GM21786 (cell line): Measurements from ENCODE around the gene PTPRD.
"Not testable (repeated sequence)": the region's sequence is repeated elsewhere in the genome, so short reads cannot be mapped to it uniquely, and the experiment has no call there.

Experiments used
- ATAC-seq: cut with Tn5 transposase; IDR thresholded peaks from one replicate; pipeline ENCODE4 v1.9.1; 2021; ENCODE audit not compliant: unreplicated experiment

PTPRD gene

GRCh38 chr9:9396518-9396917 is 1216.3 kb downstream of the PTPRD start:
- ATAC-seq = no peak

DNA sequence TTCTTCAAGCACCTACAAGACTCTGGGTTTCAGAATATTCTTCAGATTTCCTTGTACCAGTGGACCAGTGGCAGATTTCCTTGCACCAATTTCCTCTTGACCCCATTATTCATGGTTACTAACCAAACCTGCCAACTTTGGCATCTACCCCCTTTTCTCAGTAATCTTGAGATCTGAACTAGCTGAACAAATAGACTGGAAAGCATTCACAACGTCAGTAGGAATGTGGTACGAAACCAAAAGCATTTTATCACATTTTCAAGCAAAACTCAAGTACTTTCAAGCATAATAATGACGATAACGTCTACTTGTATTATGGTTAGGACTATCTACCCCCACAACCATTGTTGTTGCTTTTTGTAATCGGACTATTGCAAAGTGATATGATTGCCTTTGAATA is 1217.3 kb downstream of the PTPRD start:
- ATAC-seq = no peak

DNA sequence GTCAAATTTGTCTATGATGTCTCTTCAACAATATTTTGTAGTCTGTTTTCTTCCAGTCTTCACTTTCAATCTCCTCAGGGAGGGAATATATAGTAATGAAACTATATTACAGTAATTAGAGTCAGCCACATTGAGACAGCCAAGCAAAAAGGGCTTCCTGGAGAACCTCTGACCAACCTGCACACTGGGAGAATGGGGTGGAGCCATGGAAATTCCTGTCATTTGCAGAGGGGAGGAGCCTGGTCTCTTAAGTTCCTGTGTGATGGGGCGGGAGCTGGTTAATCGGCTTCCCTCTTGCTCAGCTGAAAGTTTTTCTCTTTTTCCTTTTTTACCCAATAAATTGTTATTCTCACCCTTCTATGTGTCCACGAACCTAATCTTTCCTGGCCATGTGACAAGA is 1220.0 kb downstream of the PTPRD start:
- no peak for ATAC-seq

DNA sequence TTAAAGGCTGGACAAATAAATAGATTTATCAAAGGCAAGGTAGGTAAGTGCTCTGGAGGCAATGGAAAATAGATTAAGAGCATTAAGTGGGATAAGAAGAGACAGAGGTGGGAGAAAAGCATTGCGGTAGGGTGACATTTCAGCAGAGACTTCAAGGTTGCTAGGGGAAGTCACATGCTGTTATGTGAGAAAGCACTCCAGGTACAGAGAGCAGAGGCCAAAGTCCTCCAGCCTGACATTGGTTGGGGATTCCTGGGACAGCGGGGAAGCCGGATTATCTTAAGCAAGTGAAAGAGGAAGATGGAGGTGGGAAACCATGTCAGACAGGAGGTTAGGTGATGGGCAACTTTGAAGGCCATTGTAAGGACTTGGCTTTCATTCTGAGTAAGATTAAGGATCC is 1222.9 kb downstream of the PTPRD start:
- ATAC-seq = no peak

GRCh38 chr9:9387511-9388115 is 1225.2 kb downstream of the PTPRD start:
- no peak for ATAC-seq

GRCh38 chr9:9362332-9362731 is 1250.5 kb downstream of the PTPRD start:
- no peak for ATAC-seq

- no peak for ATAC-seq
These were observed 1259.8 kb downstream of the PTPRD start for GRCh38 chr9:9352877-9353481.

DNA sequence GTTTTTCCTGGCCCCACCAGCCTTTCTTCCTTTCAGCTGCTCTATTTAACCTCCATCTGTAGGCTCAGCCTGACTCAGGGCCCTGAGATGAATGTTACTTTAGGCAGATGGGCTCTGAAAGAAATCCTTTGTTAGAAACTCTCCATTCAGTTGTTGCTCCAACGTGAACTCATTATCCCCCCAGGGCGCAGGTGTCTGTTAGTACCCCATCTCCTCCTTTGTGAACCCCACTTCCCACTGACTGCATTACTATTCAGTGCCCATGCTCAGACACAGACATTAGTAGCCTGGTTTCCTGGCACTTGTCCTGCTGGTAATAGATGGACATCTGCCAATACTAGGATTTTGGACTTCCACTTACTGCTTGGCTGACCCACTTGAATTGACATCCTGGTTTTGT is 1271.6 kb downstream of the PTPRD start:
- no peak for ATAC-seq

DNA sequence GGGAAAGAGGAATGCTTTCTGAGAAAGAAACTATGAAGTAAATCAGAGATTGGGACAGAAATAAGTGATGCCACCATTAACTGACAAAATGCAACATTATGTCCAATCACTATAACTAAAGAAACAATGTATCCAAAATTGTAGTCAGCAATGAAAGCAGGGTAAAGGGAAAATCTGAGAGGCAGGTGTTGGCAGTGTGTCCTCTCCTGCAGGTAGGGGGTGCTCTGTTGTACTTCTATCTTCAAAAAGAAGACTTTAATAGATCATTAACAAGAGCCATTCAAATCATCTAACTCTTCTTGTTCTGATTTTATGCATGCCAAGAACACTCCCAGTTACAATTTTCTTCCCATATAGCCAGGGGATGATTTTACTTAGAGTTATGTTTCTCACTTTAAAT is 1275.7 kb downstream of the PTPRD start:
- no peak for ATAC-seq

- ATAC-seq = no peak
These were observed 1286.1 kb downstream of the PTPRD start for GRCh38 chr9:9326749-9327148.

GRCh38 chr9:9319007-9319406 is 1293.8 kb downstream of the PTPRD start:
- no peak for ATAC-seq

GRCh38 chr9:9310743-9311142 is 1302.1 kb downstream of the PTPRD start:
- not testable (repeated sequence) for ATAC-seq

DNA sequence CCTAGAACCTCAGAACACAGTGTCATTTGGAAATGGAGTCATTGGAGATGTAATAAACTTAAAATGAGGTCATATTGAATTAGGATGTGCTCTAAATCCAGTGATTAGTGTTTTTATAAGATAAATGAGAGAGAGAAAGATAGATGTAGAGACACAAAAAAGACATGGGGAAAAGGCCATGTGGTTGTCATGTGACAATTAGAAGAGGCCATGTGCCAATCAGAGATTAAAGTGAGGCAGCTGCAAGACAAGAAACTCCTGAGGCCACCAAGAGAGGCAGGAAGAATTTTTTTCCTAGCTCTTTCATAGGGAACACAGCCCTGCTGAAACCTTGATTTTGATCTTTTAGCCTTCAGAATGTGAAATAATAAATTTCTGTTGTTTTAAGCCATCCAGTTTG is 1307.2 kb downstream of the PTPRD start:
- no peak for ATAC-seq

GRCh38 chr9:9299134-9299533 is 1313.7 kb downstream of the PTPRD start:
- ATAC-seq = no peak

- ATAC-seq = no peak
These were observed 1326.8 kb downstream of the PTPRD start for GRCh38 chr9:9286001-9286400.

GRCh38 chr9:9284201-9284600 is 1328.6 kb downstream of the PTPRD start:
- no peak for ATAC-seq

- no peak for ATAC-seq
These were observed 1329.4 kb downstream of the PTPRD start for GRCh38 chr9:9283159-9283986.

GRCh38 chr9:9275601-9276000 is 1337.2 kb downstream of the PTPRD start:
- no peak for ATAC-seq

DNA sequence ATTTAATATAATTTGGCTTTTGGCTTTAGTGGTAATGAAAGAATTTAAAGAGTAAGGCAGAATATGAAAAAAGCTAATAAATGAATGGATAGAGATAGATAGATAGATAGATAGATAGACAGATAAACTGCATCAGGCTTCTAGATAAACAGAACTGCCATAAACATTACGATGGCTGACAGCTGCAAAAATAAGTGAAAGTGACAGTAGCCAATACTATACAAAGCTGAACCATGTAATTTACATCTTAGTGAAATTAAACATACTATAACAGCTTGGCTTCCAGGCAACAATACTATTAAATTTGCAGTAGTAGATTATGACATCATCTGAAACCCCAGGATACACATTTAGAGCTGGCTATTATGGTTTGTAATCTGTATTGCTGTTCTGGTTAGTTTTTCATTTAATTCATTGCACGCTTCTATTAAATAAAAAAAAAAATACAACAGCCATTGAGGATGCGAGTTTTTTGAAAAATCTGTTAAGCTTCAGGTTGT is 1354.8 kb downstream of the PTPRD start:
- no peak for ATAC-seq

DNA sequence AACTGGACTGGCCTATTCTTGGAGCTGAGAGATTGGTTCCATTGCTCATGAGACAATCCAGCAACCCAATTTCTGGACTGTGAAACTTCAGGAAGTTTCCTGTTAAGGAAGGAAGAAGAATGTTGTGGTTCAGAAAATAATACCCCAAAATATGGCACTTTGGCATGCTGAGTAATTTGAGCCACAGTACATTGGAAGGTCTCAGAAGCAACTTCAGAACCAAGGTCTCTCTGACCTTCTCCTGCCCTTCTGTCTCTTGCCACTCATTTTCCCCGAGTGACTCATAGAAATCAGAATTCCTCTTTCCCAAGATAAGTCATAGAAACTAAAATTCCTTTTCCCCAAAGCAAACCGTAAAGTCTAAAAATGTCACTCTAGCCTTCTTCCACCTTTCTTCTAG is 1366.1 kb downstream of the PTPRD start:
- no peak for ATAC-seq

GRCh38 chr9:9231946-9232345 is 1380.9 kb downstream of the PTPRD start:
- no peak for ATAC-seq

- ATAC-seq = no peak
These were observed 1383.5 kb downstream of the PTPRD start for GRCh38 chr9:9229269-9229668.
